ACC112 (cell line): ENCODE measurements around the gene CDH23.

Experiments used
- H2AFZ ChIP-seq: fragments of 200-600 bp; sonication (generic); one replicate; pipeline ENCODE4 v1.6.0; 2017; ENCODE audit warnings: antibody characterized with exemption, low read length; ENCODE audit not compliant: unreplicated experiment
- H3K27ac ChIP-seq: fragments of 200-600 bp; sonication (generic); 2 replicates; pipeline ENCODE4 v1.5.1; 2014; ENCODE audit warnings: low read depth, mild to moderate bottlenecking, antibody characterized with exemption, low read length, moderate library complexity
- H3K27me3 ChIP-seq: fragments of 200-600 bp; sonication (generic); 2 replicates; pipeline ENCODE4 v1.6.1; 2014; ENCODE audit warnings: mild to moderate bottlenecking, antibody characterized with exemption, low read length, moderate library complexity, mixed read lengths; ENCODE audit not compliant: insufficient read depth
- H3K36me3 ChIP-seq: fragments of 200-600 bp; sonication (generic); 2 replicates; pipeline ENCODE4 v1.6.1; 2016; ENCODE audit warnings: mild to moderate bottlenecking, antibody characterized with exemption, low read length, moderate library complexity, mixed read lengths; ENCODE audit not compliant: insufficient read depth
- H3K4me1 ChIP-seq: fragments of 200-600 bp; sonication (generic); one replicate; pipeline ENCODE4 v1.6.1; 2016; ENCODE audit warnings: low read length, mixed read lengths; ENCODE audit not compliant: insufficient read depth, unreplicated experiment, control insufficient read depth
- H3K4me3 ChIP-seq: fragments of 200-600 bp; sonication (generic); 2 replicates; pipeline ENCODE4 v1.5.1; 2014; ENCODE audit warnings: mild to moderate bottlenecking, low read depth, low read length
- H3K79me2 ChIP-seq: fragments of 200-600 bp; sonication (generic); one replicate; pipeline ENCODE4 v1.6.0; 2016; ENCODE audit warnings: low read length; ENCODE audit not compliant: control insufficient read depth, unreplicated experiment, insufficient read depth

CDH23 gene

DNA sequence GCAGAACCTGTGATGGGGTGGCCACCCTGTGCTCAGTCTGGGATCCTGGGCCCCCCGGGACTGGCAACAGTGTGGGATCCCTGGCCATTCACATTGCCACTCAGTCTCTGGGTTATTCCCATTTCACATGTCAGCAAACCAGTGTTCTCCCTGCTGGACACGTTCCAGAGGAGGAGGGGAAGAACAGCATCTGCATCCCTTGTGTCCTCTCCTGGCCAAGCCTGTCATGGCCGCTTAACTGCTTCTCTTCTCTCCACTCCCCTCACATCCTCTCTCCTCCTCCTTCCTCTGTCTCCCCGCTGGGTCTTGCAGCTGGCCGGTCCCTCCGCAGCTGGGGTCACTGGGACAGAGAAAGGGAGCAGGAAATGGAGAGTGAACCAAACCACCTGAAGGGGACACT is 248.5 kb downstream of the CDH23 start:
- Histone ChIP-seq H3K36me3 (no peaks in the 10 kb centered on the region), H3K27me3 (peaks cover 31% of the 10 kb centered on the region; the same call in 1 of the 2 replicates), H3K79me2 (no peaks in the 10 kb centered on the region), H2AFZ (no peak overlapping the region), H3K27ac (no peak overlapping the region), H3K4me3 (no peak overlapping the region), H3K4me1 (no peaks in the 10 kb centered on the region)

DNA sequence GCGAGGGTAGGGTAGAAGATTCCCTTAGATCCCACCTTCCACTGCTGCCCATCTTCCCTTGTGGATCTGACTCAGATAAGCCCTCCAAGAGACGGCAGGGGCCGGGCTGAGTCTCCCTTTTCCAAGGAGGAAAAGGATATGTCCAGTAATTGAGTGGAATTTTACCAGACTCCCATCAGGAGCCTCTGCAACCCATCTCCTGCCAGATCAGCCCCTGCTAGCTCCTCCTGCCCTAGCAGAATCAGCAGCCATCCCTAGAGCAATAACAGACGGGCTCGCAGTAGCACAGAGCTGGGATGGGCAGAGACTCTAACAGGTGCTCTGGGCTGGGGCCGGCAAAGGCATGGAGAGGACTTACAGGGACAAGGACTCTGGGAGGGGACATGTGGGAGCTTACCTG is 249.3 kb downstream of the CDH23 start:
- no peak overlapping the region for H2AFZ ChIP-seq
- H3K4me3 ChIP-seq = no peak overlapping the region
- no peaks in the 10 kb centered on the region for H3K79me2 ChIP-seq
- peaks cover 31% of the 10 kb centered on the region; the same call in 1 of the 2 replicates for H3K27me3 ChIP-seq
- no peak overlapping the region for H3K27ac ChIP-seq
- H3K36me3 ChIP-seq = no peaks in the 10 kb centered on the region
- H3K4me1 ChIP-seq = no peaks in the 10 kb centered on the region

DNA sequence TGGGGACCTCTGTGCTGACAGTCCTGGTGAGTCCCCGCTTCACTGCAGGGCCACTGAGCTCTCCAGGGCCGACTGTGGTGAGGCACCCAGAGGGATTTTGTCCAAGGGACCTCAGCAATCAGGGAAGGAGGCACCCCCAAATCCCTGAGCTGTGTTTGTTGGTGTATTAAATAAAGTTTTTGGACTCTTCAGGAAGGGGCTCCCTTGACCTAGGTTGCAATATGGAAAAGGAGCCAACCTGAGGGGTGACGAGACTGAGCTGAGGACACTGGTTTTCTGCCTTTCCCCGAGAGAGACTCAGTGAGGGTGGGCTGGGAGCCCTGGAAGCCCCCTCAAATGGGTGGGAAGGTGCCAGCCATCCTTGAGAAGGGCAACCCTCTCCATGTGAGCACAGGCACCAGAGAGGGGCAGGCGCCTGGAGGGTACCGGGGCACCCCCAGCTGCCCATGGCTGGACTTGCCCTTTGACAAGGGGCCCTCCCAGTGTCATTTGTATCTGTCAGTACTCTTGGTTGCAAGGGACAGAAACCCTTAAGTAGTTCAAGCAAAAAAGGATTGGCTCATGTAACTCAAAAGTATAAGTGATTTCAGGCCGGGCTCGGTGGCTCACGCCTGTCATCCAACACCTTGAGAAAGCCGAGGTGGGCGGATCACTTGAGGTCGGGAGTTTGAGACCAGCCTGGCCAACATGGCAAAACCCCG is 250.0 kb downstream of the CDH23 start:
- Histone ChIP-seq H3K4me1 (no peaks in the 10 kb centered on the region), H3K27me3 (peaks cover 31% of the 10 kb centered on the region; the same call in 1 of the 2 replicates), H3K4me3 (no peak overlapping the region), H3K36me3 (no peaks in the 10 kb centered on the region), H3K27ac (no peak overlapping the region), H2AFZ (no peak overlapping the region), H3K79me2 (no peaks in the 10 kb centered on the region)

DNA sequence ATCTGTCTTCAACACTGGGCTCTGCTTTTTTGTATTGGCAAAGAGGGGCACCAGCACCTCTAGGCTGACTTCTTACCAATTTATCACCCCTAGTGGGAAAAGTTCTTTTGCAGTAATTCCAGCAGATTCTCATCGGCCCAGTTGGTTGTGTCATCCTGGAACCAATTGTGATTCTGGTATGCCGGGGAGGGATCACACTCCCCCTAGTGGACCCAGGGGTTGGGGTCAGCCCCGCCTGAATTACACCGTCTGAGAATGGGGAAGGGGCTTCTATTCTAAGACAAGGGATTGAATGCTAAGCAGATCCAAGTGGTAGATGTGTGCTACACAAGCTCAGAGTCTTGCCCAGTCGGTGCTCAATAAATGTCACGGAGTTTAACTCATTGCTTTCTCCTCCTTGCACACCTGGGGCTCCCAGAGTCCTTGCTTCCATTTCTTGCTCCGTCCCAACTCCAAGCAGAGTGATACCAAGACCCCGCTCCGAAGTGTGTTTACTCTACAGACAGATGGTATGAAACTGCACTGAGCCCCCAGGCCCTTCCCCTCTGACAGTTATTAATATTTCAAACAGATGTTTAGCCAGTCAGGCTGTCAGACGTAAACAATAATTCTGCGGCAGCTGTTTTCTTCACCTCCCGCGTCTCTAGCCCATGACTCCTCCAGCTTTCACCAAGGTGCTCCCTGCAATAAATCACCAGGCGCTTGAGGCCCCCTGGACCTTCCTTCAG is 251.0 kb downstream of the CDH23 start:
- Histone ChIP-seq H3K4me3 (no peak overlapping the region), H3K4me1 (no peaks in the 10 kb centered on the region), H3K27me3 (peaks cover 31% of the 10 kb centered on the region; the same call in 1 of the 2 replicates), H2AFZ (no peak overlapping the region), H3K36me3 (no peaks in the 10 kb centered on the region), H3K79me2 (no peaks in the 10 kb centered on the region), H3K27ac (no peak overlapping the region)

DNA sequence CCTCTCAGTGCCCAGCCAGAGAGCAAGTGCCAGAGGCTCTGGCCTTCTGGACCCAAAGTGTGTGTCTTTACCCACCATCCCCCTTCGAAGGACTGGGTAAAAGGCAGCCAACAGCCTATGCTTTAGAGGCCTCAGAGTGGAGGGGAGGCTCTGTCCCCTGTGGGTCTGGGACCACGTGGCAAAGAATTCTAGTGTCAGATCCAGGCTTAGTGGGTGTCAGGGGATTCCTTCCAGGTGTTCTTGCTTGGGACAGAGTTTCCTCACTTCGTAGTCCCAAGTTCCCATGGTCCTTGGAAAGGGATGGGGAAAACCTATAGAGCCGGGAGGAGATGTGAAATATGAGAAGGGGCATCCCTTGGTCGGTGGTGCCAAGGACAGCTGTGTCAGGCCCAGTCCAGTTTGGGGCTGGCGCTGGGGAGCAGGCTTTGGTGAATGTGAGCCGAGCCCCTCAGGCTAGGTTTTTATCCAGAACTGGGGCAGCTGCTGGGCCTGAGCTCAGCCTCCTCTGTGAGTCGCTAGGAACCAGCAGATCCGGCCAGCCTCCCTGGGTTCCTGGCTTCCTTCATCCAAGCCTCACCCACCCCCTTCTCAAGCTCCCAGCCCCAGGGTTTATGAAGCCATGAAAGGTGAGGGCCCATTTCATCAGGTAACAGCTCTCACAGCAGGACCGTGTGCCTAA is 251.7 kb downstream of the CDH23 start:
- Histone ChIP-seq H2AFZ (no peak overlapping the region), H3K36me3 (no peaks in the 10 kb centered on the region), H3K79me2 (no peaks in the 10 kb centered on the region), H3K27me3 (peaks cover 31% of the 10 kb centered on the region; the same call in 1 of the 2 replicates), H3K4me1 (no peaks in the 10 kb centered on the region), H3K27ac (no peak overlapping the region), H3K4me3 (no peak overlapping the region)

DNA sequence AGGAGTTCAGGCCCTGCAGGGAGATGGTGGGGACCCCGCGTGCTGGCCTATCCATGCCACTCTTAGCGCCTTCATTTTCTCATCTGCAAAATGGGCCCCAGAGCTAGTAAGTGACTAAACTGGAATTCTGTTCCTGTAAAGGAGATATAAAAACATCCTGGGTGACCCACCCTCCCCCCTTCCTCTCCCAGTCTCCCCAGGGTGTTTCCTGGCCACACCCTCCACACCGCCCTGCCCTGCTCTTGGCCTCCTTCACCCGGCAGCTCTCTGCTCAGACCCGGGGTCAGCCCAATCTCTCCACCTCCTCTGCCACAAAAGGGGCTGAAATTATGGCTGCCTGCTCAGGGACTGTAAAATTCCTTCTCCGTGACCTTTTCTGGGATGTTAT is 252.2 kb downstream of the CDH23 start:
- H2AFZ ChIP-seq = no peak overlapping the region

DNA sequence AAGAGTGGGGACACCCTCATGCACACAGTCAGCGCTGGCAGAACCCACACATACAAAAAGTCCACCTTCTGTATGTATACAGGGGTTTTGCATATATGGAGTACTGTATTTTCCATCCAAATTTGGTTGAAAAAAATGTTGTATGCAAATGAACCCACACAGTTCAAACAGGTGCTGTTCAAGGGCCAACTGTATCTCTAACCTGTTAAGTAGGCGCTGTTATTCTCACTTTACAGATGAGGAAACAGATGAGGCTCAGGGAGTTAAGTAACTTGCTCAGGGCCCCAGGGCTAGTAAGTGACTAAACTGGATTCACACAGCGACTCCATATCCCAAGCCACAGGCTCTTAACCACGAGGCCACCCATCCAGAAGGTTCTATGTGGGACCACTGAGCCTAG is 252.9 kb downstream of the CDH23 start:
- Histone ChIP-seq H3K4me1 (no peaks in the 10 kb centered on the region), H2AFZ (no peak overlapping the region), H3K79me2 (no peaks in the 10 kb centered on the region), H3K4me3 (no peak overlapping the region), H3K27ac (no peak overlapping the region), H3K27me3 (peaks cover 24% of the 10 kb centered on the region; the same call in 1 of the 2 replicates), H3K36me3 (no peaks in the 10 kb centered on the region)

More for the DNA sequence above, 252.2 kb downstream of the CDH23 start:
- no peak overlapping the region for H3K4me3 ChIP-seq
- no peak overlapping the region for H3K27ac ChIP-seq
- peaks cover 26% of the 10 kb centered on the region; the same call in 1 of the 2 replicates for H3K27me3 ChIP-seq
- no peaks in the 10 kb centered on the region for H3K79me2 ChIP-seq
- no peaks in the 10 kb centered on the region for H3K36me3 ChIP-seq
- H3K4me1 ChIP-seq = no peaks in the 10 kb centered on the region

DNA sequence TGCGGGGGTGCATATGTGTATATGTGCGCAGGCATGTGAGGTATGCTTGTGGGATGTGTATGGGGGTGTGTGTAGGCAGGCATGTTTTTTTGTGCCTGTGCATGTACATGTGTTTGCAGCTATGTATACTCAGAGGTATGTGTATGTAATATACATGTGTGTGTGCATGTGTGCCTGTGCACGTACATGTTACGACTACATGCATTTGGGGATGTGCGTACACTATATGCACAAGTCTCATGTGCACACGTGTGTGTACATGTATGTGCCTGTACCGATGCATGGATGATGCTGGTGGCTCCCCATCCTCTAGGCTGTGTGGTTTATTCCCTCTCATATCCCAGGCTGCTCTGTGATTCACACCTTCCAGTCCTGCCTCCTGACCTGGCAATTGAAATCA is 253.7 kb downstream of the CDH23 start:
- H3K79me2 ChIP-seq = no peaks in the 10 kb centered on the region
- H2AFZ ChIP-seq = no peak overlapping the region
- H3K36me3 ChIP-seq = no peaks in the 10 kb centered on the region
- no peak overlapping the region for H3K27ac ChIP-seq
- H3K27me3 ChIP-seq = peaks cover 22% of the 10 kb centered on the region; the same call in 1 of the 2 replicates
- no peak overlapping the region for H3K4me3 ChIP-seq
- no peaks in the 10 kb centered on the region for H3K4me1 ChIP-seq

DNA sequence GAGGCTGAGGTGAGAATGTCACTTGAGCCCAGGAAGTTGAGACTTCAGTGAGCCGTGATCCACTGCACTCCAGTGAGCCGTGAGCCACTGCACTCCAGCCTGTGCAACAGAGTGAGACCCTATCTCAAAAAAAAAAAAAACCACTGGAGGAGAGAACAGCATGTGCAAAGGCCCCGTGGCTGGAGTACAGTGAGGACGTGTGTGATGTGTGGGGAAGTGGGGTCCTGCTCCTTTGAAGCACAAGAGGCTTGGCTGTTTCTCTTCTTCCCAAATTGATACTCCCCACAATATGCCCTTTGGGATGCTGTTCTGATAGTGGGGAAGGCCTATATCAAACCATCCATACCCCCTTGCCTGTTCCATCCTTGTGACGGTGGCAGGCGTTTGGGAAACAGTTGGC is 254.7 kb downstream of the CDH23 start:
- Histone ChIP-seq H3K36me3 (no peaks in the 10 kb centered on the region), H3K27me3 (peaks cover 13% of the 10 kb centered on the region; the same call in 1 of the 2 replicates), H3K79me2 (no peaks in the 10 kb centered on the region), H3K4me1 (no peaks in the 10 kb centered on the region), H2AFZ (no peak overlapping the region), H3K27ac (no peak overlapping the region), H3K4me3 (no peak overlapping the region)

DNA sequence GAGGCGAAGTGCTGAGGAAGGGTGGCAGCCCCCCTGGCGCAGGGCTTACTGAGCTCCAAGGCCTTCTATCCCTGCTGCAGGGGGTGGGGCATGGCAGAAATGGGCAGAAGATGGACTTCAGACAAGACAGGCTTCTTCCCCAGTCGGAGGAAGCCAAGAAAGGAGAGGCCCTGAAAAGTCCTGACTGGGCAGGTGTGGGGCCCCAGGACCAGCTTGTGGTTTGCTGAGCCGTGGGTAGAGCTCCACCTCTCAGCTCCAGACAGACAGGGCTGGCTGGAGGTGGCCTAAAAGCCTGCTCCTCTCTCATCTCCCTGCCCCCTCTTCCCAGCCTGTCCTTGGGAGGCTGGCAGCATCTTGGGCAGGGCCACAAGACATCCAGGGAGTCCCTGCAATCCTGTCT is 255.2 kb downstream of the CDH23 start:
- H3K4me1 ChIP-seq = no peaks in the 10 kb centered on the region

More for the DNA sequence above, 255.2 kb downstream of the CDH23 start:
- no peaks in the 10 kb centered on the region for H3K36me3 ChIP-seq
- H3K27me3 ChIP-seq = peaks cover 8% of the 10 kb centered on the region; the same call in 1 of the 2 replicates
- no peaks in the 10 kb centered on the region for H3K79me2 ChIP-seq
- H3K27ac ChIP-seq = no peak overlapping the region
- H2AFZ ChIP-seq = no peak overlapping the region
- no peak overlapping the region for H3K4me3 ChIP-seq
